Measurements from ENCODE around the gene RING1.

Gene RING1

GRCh38 chr6:33237741-33238140 lies 29.4 kb downstream of the RING1 start:
- in situ Hi-C loops (cut with HindIII; ENCODE audit: low sequenced_read_pairs), result no loop called here

- in situ Hi-C loops (cut with HindIII; ENCODE audit: low sequenced_read_pairs), result no loop called here
Observed at GRCh38 chr6:33241968-33242367, 33.7 kb downstream of the RING1 start.

DNA sequence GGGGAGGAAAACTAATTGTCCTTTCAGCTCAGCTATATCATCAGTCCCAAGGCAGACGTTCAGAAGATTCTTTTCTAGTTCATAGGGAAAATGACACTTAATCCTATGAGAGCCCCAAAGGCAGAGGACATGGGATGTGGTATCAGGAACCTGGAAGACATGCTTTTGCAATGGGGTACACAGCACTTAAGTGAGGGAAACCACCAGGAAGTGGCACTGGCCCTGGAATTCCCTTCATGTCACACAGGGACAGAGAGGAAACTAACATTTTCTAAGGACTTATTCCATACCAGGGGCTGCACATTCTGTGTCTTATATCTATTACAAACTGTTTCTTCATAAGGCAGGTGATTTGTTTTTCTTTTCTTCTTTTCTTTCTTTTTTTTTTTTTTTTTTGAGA lies 35.2 kb downstream of the RING1 start:
- in situ Hi-C loops (cut with HindIII; ENCODE audit: low sequenced_read_pairs), result no loop called here

DNA sequence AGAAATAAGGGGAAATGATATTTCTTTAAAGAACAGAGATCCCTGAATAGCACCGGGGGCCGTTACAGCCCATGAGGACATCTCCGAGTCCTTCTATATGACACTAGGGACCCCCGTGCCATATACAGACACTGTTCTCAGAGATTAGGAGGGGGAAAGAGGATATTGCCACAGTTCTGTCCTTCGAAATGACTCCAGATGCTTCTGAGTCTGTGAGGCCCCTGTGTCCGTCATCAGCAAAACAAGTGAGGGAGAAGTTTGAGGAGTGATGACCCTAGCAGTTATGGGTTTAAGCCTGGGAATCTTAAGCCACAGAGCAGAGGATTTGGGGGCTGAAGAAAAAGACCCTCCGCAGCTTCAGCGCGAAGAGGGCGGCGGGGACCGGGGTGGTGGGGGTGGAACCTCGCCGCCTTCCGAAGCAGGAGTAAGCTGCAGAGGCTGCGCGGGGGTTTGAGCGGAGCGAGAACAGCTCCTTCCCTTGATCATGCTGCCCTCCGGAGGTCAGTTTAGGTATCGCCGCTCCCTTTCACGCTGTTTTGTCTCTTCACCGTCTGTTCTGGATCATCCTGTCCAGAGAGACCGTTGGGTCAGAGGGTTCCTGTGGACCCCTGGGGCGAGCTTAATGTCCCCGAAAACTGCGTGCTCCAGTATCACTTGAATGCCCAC lies 39.8 kb downstream of the RING1 start:
- in situ Hi-C loops (cut with HindIII; ENCODE audit: low sequenced_read_pairs), result no loop called here

- in situ Hi-C loops (cut with HindIII; ENCODE audit: low sequenced_read_pairs), result no loop called here
Observed at GRCh38 chr6:33248643-33248931, 40.3 kb downstream of the RING1 start.

GRCh38 chr6:33248932-33249731 lies 40.8 kb downstream of the RING1 start:
- in situ Hi-C loops (cut with HindIII; ENCODE audit: low sequenced_read_pairs), result no loop called here

- in situ Hi-C loops (cut with HindIII; ENCODE audit: low sequenced_read_pairs), result loop anchor here (25.0 kb wide), 1 partner anchor 113 kb away; no protein-coding TSS in a partner anchor
Observed at GRCh38 chr6:33249732-33250630, 41.7 kb downstream of the RING1 start.

DNA sequence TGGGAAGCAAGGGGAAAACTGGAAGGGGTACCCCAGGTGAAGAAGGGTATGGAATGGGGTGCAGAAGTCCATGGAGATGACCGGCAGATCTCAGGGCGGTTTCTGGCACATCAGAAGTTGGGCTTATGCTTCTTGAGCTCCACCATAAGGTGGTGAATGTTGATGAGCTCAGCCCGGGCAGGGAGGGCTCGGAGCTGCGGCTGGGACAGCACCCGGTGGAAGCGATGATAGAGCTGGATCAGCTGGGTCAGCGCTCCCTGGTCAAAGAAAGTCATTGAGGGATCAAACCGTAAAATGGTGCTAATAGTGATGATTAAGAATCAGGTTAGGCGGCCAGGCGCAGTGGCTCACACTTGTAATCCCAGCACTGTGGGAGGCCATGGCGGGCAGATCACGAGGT lies 42.4 kb downstream of the RING1 start:
- in situ Hi-C loops (cut with HindIII; ENCODE audit: low sequenced_read_pairs), result loop anchor here (25.0 kb wide), 1 partner anchor 113 kb away; no protein-coding TSS in a partner anchor

DNA sequence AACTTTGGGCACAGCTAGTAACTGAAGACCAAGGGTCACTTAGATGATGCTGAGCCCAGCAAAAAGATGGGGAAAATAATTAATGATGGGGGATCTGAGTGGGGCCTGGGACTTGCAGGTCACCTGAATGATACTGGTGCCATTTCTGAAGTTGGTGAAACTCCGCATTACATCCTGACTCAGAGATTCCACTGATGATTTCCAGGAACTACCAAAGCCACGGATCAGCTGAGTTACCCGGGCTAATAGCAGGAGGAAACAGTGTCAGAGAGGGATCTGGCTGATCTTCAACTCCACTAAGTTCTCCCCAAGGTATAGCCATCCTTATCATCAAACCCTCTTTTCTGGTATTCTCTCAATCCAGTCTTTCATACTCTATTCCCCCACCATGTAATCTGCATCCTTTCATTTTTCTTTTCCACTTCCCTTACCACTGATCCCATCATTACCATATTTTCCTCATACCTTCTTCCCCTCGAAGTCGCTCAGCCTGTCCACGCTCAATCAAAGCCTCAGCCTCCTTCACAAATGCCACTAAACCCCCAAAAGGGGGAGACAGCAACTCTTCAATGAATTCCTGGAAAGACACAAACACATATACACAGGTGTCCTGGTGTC lies 43.2 kb downstream of the RING1 start:
- in situ Hi-C loops (cut with HindIII; ENCODE audit: low sequenced_read_pairs), result loop anchor here (25.0 kb wide), 1 partner anchor 114 kb away; no protein-coding TSS in a partner anchor

DNA sequence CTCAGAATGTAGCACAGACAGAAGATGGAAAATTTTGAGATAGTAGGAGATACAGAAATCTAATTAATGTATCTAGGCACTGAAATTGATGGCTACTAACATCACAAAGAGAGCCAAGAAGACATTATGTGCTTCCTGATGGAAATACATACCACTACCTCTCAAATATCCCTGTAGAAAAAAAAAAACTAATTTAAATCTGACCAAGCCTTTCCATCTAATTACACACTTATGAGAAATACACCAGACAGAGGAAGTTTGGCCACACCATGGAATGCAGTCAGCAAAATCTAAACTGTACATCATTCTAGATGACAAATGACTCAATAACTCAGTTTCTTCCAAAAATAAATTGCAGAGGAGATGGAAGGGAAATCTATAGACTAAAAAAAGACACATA lies 44.5 kb downstream of the RING1 start:
- in situ Hi-C loops (cut with HindIII; ENCODE audit: low sequenced_read_pairs), result loop anchor here (25.0 kb wide), 1 partner anchor 115 kb away; no protein-coding TSS in a partner anchor

DNA sequence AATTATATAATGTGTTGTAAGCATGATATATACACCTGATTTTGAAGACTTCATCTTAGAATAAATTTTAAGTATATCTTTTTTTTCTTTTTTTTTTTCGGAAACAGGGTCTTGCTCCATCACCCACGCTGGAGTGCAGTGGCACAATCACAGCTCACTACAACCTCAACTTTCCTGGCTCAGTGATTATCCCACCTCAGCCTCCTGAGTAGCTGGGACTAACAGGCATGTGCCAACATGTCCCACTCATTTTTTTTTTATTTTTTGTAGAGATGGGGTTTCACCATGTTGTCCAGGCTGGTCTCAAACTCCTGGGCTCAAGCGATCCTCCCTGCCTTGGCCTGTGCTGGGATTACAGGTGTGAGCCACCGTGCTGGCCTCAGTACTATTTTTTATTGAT lies 46.3 kb downstream of the RING1 start:
- in situ Hi-C loops (cut with HindIII; ENCODE audit: low sequenced_read_pairs), result loop anchor here (25.0 kb wide), 1 partner anchor 117 kb away; no protein-coding TSS in a partner anchor

- in situ Hi-C loops (cut with HindIII; ENCODE audit: low sequenced_read_pairs), result loop anchor here (25.0 kb wide), 1 partner anchor 122 kb away; no protein-coding TSS in a partner anchor
Observed at GRCh38 chr6:33259032-33259431, 50.7 kb downstream of the RING1 start.
